K562 (cell line): ENCODE measurements around the gene SLC1A4. TPM values are rescaled to one million over a fixed set of nuclear protein-coding genes. Genes with fewer than 3 reads are reported as not detected.

Experiments
- ATAC-seq: fragments of 200-7000 bp; cut with Tn5 transposase; 3 replicates; pipeline ENCODE4 v1.9.1; 2020; ENCODE audit warnings: moderate library complexity
- BruUV-seq: library from RNA; stranded (reverse); fragments of 400-500 nt; replicated peaks from 2 replicates; lab custom pipeline; 2021; lab: Mats Ljungman, UMichigan
- CTCF ChIA-PET: fragments of 300-600 bp; formaldehyde crosslinking; extraction: SDS; loops from one replicate; lab custom pipeline; 2021; ENCODE audit warnings: low intra/inter-chr PET ratio; lab: Yijun Ruan, JAX
- POLR2A ChIA-PET: fragments of 300-600, 350-650 bp; sonication (Branson Sonifier 250); formaldehyde crosslinking; extraction: SDS; loops from one replicate; lab custom pipeline; 2021; ENCODE audit warnings: antibody characterized with exemption, inconsistent platforms; lab: Yijun Ruan, JAX
- DNase-seq, 4 experiments: peaks; one replicate each; pipeline versions ENCODE4 v3.0.0 to v3.0.0-alpha.2; 2011 to 2018; ENCODE audit warnings: low spot score in 3 of 4, mixed read lengths in 3 of 4; ENCODE audit errors: extremely low read depth in 1 of 4
- FAIRE-seq: peaks from 2 replicates; lab custom pipeline; 2011; peaks lifted over from hg19 to GRCh38; lab: Jason Lieb, UNC
- H2AFZ ChIP-seq: 2 replicates; pipeline ENCODE4 v1.6.0; 2011; ENCODE audit warnings: low read depth, low read length, control low read depth, inconsistent platforms
- H3K27ac ChIP-seq: fragments of 200-600 bp; 3 replicates; pipeline ENCODE4 v1.8.0; 2011; ENCODE audit warnings: low read depth, mild to moderate bottlenecking, control low read depth, inconsistent platforms, low read length, moderate library complexity, mixed read lengths; ENCODE audit errors: extremely low read depth
- H3K27me3 ChIP-seq, 2 experiments: fragments of 300-600 bp in 1 of 2; 2 replicates in 1 of 2; 3 replicates in 1 of 2; pipeline versions ENCODE4 v1.6.0 to v1.8.0; 2011; ENCODE audit warnings: inconsistent platforms in 2 of 2, low read length in 2 of 2, mild to moderate bottlenecking in 1 of 2, mixed read lengths in 1 of 2, moderate library complexity in 1 of 2; ENCODE audit not compliant: control insufficient read depth in 2 of 2, insufficient read depth in 2 of 2
- H3K36me3 ChIP-seq: fragments of 300-600 bp; 3 replicates; pipeline ENCODE4 v1.8.0; 2011; ENCODE audit warnings: mild to moderate bottlenecking, low read length, inconsistent platforms; ENCODE audit not compliant: control insufficient read depth, insufficient read depth
- H3K4me1 ChIP-seq, 2 experiments: fragments of 200-600 bp in 1 of 2; replicated peaks in 1 of 2; 2 replicates in 1 of 2; 3 replicates in 1 of 2; pipeline versions ENCODE4 v1.5.1 to v1.8.0; 2011; ENCODE audit warnings: inconsistent platforms in 2 of 2, low read length in 2 of 2, mild to moderate bottlenecking in 1 of 2, mixed read lengths in 1 of 2, moderate library complexity in 1 of 2; ENCODE audit not compliant: control insufficient read depth in 2 of 2, insufficient read depth in 2 of 2
- H3K4me2 ChIP-seq: 2 replicates; pipeline ENCODE4 v1.6.1; 2011; ENCODE audit warnings: low read length, control low read depth, inconsistent platforms, mixed read lengths; ENCODE audit not compliant: insufficient read depth
- H3K4me3 ChIP-seq: fragments of 200-600 bp; sonication (generic), shearing (Covaris generic); 2 replicates; pipeline ENCODE4 v1.5.1; 2016; ENCODE audit warnings: control low read depth, inconsistent platforms
- H3K79me2 ChIP-seq: fragments of 200-600 bp; 3 replicates; pipeline ENCODE4 v1.8.0; 2011; ENCODE audit warnings: low read length, inconsistent platforms; ENCODE audit not compliant: control insufficient read depth, insufficient read depth
- H3K9ac ChIP-seq, 2 experiments: 2 replicates each; pipeline versions ENCODE4 v1.6.0 to v1.6.1; 2011; ENCODE audit warnings: low read depth in 2 of 2, low read length in 2 of 2, control low read depth in 1 of 2, inconsistent platforms in 1 of 2, mild to moderate bottlenecking in 1 of 2, mixed read lengths in 1 of 2; ENCODE audit not compliant: insufficient read depth in 1 of 2
- H3K9me1 ChIP-seq: one replicate; pipeline ENCODE4 v1.6.0; 2011; ENCODE audit warnings: inconsistent platforms, mild to moderate bottlenecking, low read length, moderate library complexity; ENCODE audit not compliant: control insufficient read depth, insufficient read depth
- H3K9me3 ChIP-seq: replicated peaks from 2 replicates; pipeline ENCODE4 v1.5.1; 2011; ENCODE audit warnings: low read depth, low read length, inconsistent platforms; ENCODE audit not compliant: control insufficient read depth, insufficient read depth
- H4K20me1 ChIP-seq: replicated peaks from 2 replicates; pipeline ENCODE4 v1.6.1; 2011; ENCODE audit warnings: low read length, inconsistent platforms, mixed read lengths; ENCODE audit not compliant: control insufficient read depth, insufficient read depth
- CBX1 ChIP-seq: sonication (generic); IDR thresholded peaks from 2 replicates; pipeline ENCODE4 v1.6.1; 2016; ENCODE audit warnings: antibody characterized with exemption, low read depth, mild to moderate bottlenecking
- FOXK1 ChIP-seq: sonication (generic); formaldehyde crosslinking; IDR thresholded peaks from 2 replicates; pipeline ENCODE4 v1.8.0; 2022; ENCODE audit warnings: missing genetic modification reagents, mild to moderate bottlenecking, borderline replicate concordance
- GTF2B ChIP-seq: IDR thresholded peaks from 2 replicates; pipeline ENCODE4 v1.6.1; 2011; ENCODE audit not compliant: insufficient read length; ENCODE audit errors: extremely low read depth
- RBM25 ChIP-seq: fragments of 200-400 bp; formaldehyde crosslinking; IDR thresholded peaks from 2 replicates; pipeline ENCODE4 v1.6.1; 2018; ENCODE audit warnings: low read length, low read depth, moderate library complexity; ENCODE audit not compliant: severe bottlenecking
- RHOXF2B ChIP-seq: fragments of 250-450 bp; sonication (Bioruptor Pico); conservative IDR thresholded peaks from 2 replicates; pipeline ENCODE4 v1.5.1; 2021
- SP2 ChIP-seq: IDR thresholded peaks from 2 replicates; pipeline ENCODE4 v1.6.1; 2011; ENCODE audit warnings: mild to moderate bottlenecking, low read depth, low read length, moderate library complexity; ENCODE audit not compliant: poor library complexity, severe bottlenecking; ENCODE audit errors: extremely low read depth
- TFE3 ChIP-seq: fragments of 450-650 bp; formaldehyde crosslinking; IDR thresholded peaks from 2 replicates; pipeline ENCODE4 v1.4.0; 2020; ENCODE audit warnings: mild to moderate bottlenecking, mixed read lengths
- TGIF2 ChIP-seq: sonication (generic); formaldehyde crosslinking; IDR thresholded peaks from 2 replicates; pipeline ENCODE4 v1.8.1; 2022; ENCODE audit warnings: mild to moderate bottlenecking, missing genetic modification reagents, moderate library complexity
- WGBS: fragments of 100-300 bp; shearing (Covaris generic); methylation state at CpG from one replicate; pipeline ENCODE4 v1.1.6; 2016; ENCODE audit warnings: low coverage, mixed read lengths; ENCODE audit not compliant: insufficient coverage; ENCODE audit errors: missing lambda C conversion rate; 5-methylcytosine and 5-hydroxymethylcytosine counted together
- in situ Hi-C: fragments of 300-500 bp; cut with MboI; formaldehyde crosslinking; loops from 4 replicates; pipeline ENCODE4 v1.15.0; 2018; ENCODE audit warnings: inconsistent platforms, mixed read lengths
- intact Hi-C: fragments of 100-400 bp; cut with micrococcal nuclease; formaldehyde crosslinking; loops from 2 replicates; pipeline ENCODE4 v1.14.2; 2022
- polyA plus RNA-seq, 8 experiments: library from polyadenylated mRNA; depleted of rRNA in 4 of 8; stranded (reverse) in 5 of 8; unstranded in 3 of 8; fragments of >200 nt; fragmentation: Nextera tagmentation in 2 of 8; fragmentation: Illumina TruSeq in 1 of 8; extraction: Ambion mirVana in 2 of 8; extraction: Trizol in 1 of 8; gene quantifications; 2 replicates each; pipeline versions ENCODE4 v1.2.1 to v1.2.3, GENCODE V29; 2011 to 2014; ENCODE audit warnings: inconsistent platforms in 1 of 8, missing spikeins in 1 of 8
- total RNA-seq, 7 experiments: library from RNA; depleted of rRNA in 6 of 7; stranded (reverse); fragments of >200 nt in 6 of 7; fragmentation: Illumina TruSeq in 2 of 7; extraction: Trizol in 2 of 7; gene quantifications; 2 replicates each; pipeline versions ENCODE4 v1.2.1 to v1.2.3, GENCODE V29; 2011 to 2021; ENCODE audit warnings: low replicate concordance in 1 of 7
- TF ChIP-seq, protein P1 (sequence below): sonication (generic); formaldehyde crosslinking; IDR thresholded peaks from 2 replicates; pipeline ENCODE4 v1.8.0; 2022; ENCODE audit warnings: missing genetic modification reagents, mild to moderate bottlenecking, borderline replicate concordance

The SLC1A4 gene
- total and polyA plus RNA-seq, 9 of the 15 experiments (the other 6 are each of a cell fraction or from before 2014, with no cell fraction given): 4.4 to 24.0 (median 10.9) TPM

- in situ Hi-C loops (no loop called here), intact Hi-C loops (no loop called here)
- H4K20me1 ChIP-seq: no peaks in the 10 kb centered on the region
- TF ChIP-seq GTF2B (no peak), RBM25 (peak; percentile 13), TGIF2 (CRISPR knock-in tag) (no peak), TFE3 (CRISPR knock-in tag) (peak; percentile 67), FOXK1 (CRISPR knock-in tag) (no peak), SP2 (no peak), CBX1 (no peak), RHOXF2B (CRISPR knock-in tag) (no peak)
- TF ChIP-seq, protein P1, sequence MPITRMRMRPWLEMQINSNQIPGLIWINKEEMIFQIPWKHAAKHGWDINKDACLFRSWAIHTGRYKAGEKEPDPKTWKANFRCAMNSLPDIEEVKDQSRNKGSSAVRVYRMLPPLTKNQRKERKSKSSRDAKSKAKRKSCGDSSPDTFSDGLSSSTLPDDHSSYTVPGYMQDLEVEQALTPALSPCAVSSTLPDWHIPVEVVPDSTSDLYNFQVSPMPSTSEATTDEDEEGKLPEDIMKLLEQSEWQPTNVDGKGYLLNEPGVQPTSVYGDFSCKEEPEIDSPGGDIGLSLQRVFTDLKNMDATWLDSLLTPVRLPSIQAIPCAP (CRISPR knock-in tag): no peak
- no peak overlapping the region for H3K9ac ChIP-seq
- H3K9me3 ChIP-seq: no peaks in the 10 kb centered on the region
- H3K27me3 ChIP-seq: no peaks in the 10 kb centered on the region
- peaks cover 29% of the 10 kb centered on the region for H3K36me3 ChIP-seq
- BruUV-seq: no TSS peak
- no peak overlapping the region for H2AFZ ChIP-seq
- peaks cover 18 to 33% of the 10 kb centered on the region in 2 experiments; a peak in 4 of 5 replicates for H3K4me1 ChIP-seq
- H3K9me1 ChIP-seq: peaks cover 3% of the 10 kb centered on the region
- H3K27ac ChIP-seq: no peak overlapping the region
- 89% methylated on average over 1 of the region's 1 CpG for WGBS
- H3K79me2 ChIP-seq: no peaks in the 10 kb centered on the region
- POLR2A ChIA-PET: interaction anchor here (1.3 kb wide), 1 partner anchor 11 kb away, joined by 3 read pairs; no protein-coding TSS in a partner anchor
- H3K4me2 ChIP-seq: no peak overlapping the region
- CTCF ChIA-PET: no interaction called here
- DNase-seq: no peak
- no peak overlapping the region for H3K4me3 ChIP-seq
- FAIRE-seq: no peak
- ATAC-seq: no peak
These were observed 29.8 kb downstream of the SLC1A4 start for GRCh38 chr2:65019010-65019409.
